HepG2 (cell line): ENCODE measurements around the gene UBTD1. TPM values are rescaled to one million over a fixed set of nuclear protein-coding genes. Genes with fewer than 3 reads are reported as not detected.
A peak's percentile ranks its signal among the peaks of the same experiment; 100 is the strongest.

Experiments
- ATAC-seq: fragments of 200-7000 bp; cut with Tn5 transposase; 3 replicates; pipeline ENCODE4 v1.9.1; 2020; ENCODE audit warnings: mild to moderate bottlenecking, moderate library complexity
- BruUV-seq: library from RNA; stranded (reverse); fragments of 400-500 nt; replicated peaks from 2 replicates; lab custom pipeline; 2021; lab: Mats Ljungman, UMichigan
- CTCF ChIA-PET: fragments of 300-600 bp; formaldehyde crosslinking; extraction: SDS; loops from one replicate; lab custom pipeline; 2021; ENCODE audit warnings: low total read pairs, inconsistent platforms, low intra/inter-chr PET ratio; lab: Yijun Ruan, JAX
- POLR2A ChIA-PET: fragments of 350-600 bp; sonication (Branson Sonifier 250); formaldehyde crosslinking; loops from one replicate; lab custom pipeline; 2020; ENCODE audit warnings: antibody characterized with exemption, inconsistent platforms; lab: Yijun Ruan, JAX
- DNase-seq: peaks from one replicate; pipeline ENCODE4 v3.0.0-alpha.2; 2015; ENCODE audit warnings: low spot score
- FAIRE-seq: peaks from 3 replicates; lab custom pipeline; 2011; peaks lifted over from hg19 to GRCh38; lab: Jason Lieb, UNC
- H2AFZ ChIP-seq: one replicate; pipeline ENCODE4 v1.6.1; 2011; ENCODE audit warnings: low read length, inconsistent platforms
- H3K27ac ChIP-seq: fragments of 300-600 bp; 3 replicates; pipeline ENCODE4 v1.8.0; 2011; ENCODE audit warnings: mixed run types, mild to moderate bottlenecking, mixed read lengths, low read length, inconsistent platforms; ENCODE audit not compliant: insufficient read depth; ENCODE audit errors: extremely low read length
- H3K27me3 ChIP-seq, 2 experiments: fragments of 200-600 bp in 1 of 2; 2 replicates in 1 of 2; 3 replicates in 1 of 2; pipeline versions ENCODE4 v1.6.0 to v1.8.0; 2011; ENCODE audit warnings: low read length in 2 of 2, mild to moderate bottlenecking in 2 of 2, moderate library complexity in 2 of 2, inconsistent platforms in 1 of 2; ENCODE audit not compliant: insufficient read depth in 2 of 2, control insufficient read depth in 1 of 2
- H3K36me3 ChIP-seq, 2 experiments: fragments of 200-600 bp in 1 of 2; replicated peaks in 1 of 2; 2 replicates in 1 of 2; 3 replicates in 1 of 2; pipeline versions ENCODE4 v1.5.1 to v1.8.0; 2011; ENCODE audit warnings: low read length in 2 of 2, inconsistent platforms in 1 of 2; ENCODE audit not compliant: insufficient read depth in 2 of 2, control insufficient read depth in 1 of 2
- H3K4me1 ChIP-seq: 2 replicates; pipeline ENCODE4 v1.5.1; 2012; ENCODE audit warnings: low read length, inconsistent platforms; ENCODE audit not compliant: insufficient read depth
- H3K4me2 ChIP-seq: 2 replicates; pipeline ENCODE4 v1.6.0; 2011; ENCODE audit warnings: low read depth, low read length, inconsistent platforms
- H3K4me3 ChIP-seq, 3 experiments: fragments of 200-600 bp in 1 of 3; sonication (generic), shearing (Covaris generic) in 1 of 3; replicated peaks in 1 of 3; 2 replicates each; pipeline ENCODE4 v1.5.1; 2011 to 2016; ENCODE audit warnings: low read length in 3 of 3, inconsistent platforms in 2 of 3, low read depth in 2 of 3, mild to moderate bottlenecking in 2 of 3, control low read depth in 1 of 3, mixed read lengths in 1 of 3; ENCODE audit not compliant: insufficient read depth in 1 of 3
- H3K79me2 ChIP-seq: one replicate; pipeline ENCODE4 v1.6.1; 2011; ENCODE audit warnings: low read length, inconsistent platforms; ENCODE audit not compliant: insufficient read depth
- H3K9ac ChIP-seq: 2 replicates; pipeline ENCODE4 v1.6.0; 2011; ENCODE audit warnings: mild to moderate bottlenecking, low read depth, low read length, inconsistent platforms; ENCODE audit not compliant: insufficient read depth
- H3K9me3 ChIP-seq: 2 replicates; pipeline ENCODE4 v1.5.1; 2012; ENCODE audit warnings: mild to moderate bottlenecking, low read length
- H4K20me1 ChIP-seq: 2 replicates; pipeline ENCODE4 v1.6.0; 2011; ENCODE audit warnings: inconsistent platforms, mild to moderate bottlenecking, low read length, moderate library complexity; ENCODE audit not compliant: insufficient read depth
- BCL6 ChIP-seq: IDR thresholded peaks from 2 replicates; pipeline ENCODE4 v1.6.1; 2016; ENCODE audit warnings: missing genetic modification reagents, missing compliant biosample characterization
- HMGA1 ChIP-seq: sonication (generic); formaldehyde crosslinking; conservative IDR thresholded peaks from 2 replicates; pipeline ENCODE4 v1.4.0; 2020; ENCODE audit warnings: missing genetic modification reagents
- HOXD1 ChIP-seq: sonication (generic); formaldehyde crosslinking; IDR thresholded peaks from 2 replicates; pipeline ENCODE4 v1.5.0; 2020; ENCODE audit warnings: missing genetic modification reagents
- POLR2G ChIP-seq: fragments of 200-400 bp; formaldehyde crosslinking; IDR thresholded peaks from 2 replicates; pipeline ENCODE4 v1.6.1; 2018; ENCODE audit warnings: mild to moderate bottlenecking, low read depth, low read length, moderate library complexity
- SNAPC2 ChIP-seq: sonication (generic); formaldehyde crosslinking; IDR thresholded peaks from 2 replicates; pipeline ENCODE4 v1.8.1; 2022; ENCODE audit warnings: mild to moderate bottlenecking, missing genetic modification reagents
- ZNF263 ChIP-seq: sonication (generic); formaldehyde crosslinking; IDR thresholded peaks from 2 replicates; pipeline ENCODE4 v1.4.0; 2020; ENCODE audit warnings: missing genetic modification reagents
- ZNF460 ChIP-seq: sonication (generic); formaldehyde crosslinking; IDR thresholded peaks from 2 replicates; pipeline ENCODE4 v1.5.1; 2020; ENCODE audit warnings: missing genetic modification reagents, mild to moderate bottlenecking, borderline replicate concordance
- WGBS: methylation state at CpG from one replicate; pipeline ENCODE4 v1.1.6; 2017; ENCODE audit warnings: low lambda C conversion rate; 5-methylcytosine and 5-hydroxymethylcytosine counted together
- in situ Hi-C: cut with HindIII; loops from 2 replicates; pipeline ENCODE4 v1.10.0; 2017; ENCODE audit warnings: low pct_unique_long_range_greater_than_20kb; ENCODE audit not compliant: extremely low pct_ligation_motif_present
- intact Hi-C: fragments of 100-400 bp; cut with micrococcal nuclease; formaldehyde crosslinking; loops from one replicate; pipeline ENCODE4 v1.10.0; 2022; ENCODE audit not compliant: unreplicated experiment
- polyA plus RNA-seq, 8 experiments: library from polyadenylated mRNA; depleted of rRNA in 3 of 8; stranded (reverse) in 7 of 8; unstranded in 1 of 8; fragments of >200 nt; fragmentation: Illumina TruSeq in 4 of 8; extraction: Trizol in 4 of 8; gene quantifications; 2 replicates each; pipeline versions ENCODE4 v1.2.1 to v1.2.3, GENCODE V29; 2011 to 2016; ENCODE audit warnings: low read depth in 4 of 8, missing spikeins in 1 of 8, mixed read lengths in 1 of 8; ENCODE audit not compliant: insufficient read depth in 1 of 8
- total RNA-seq, 5 experiments: library from RNA; depleted of rRNA; stranded (reverse); fragments of >200 nt; fragmentation: Illumina TruSeq; extraction: Trizol; gene quantifications; 2 replicates each; pipeline ENCODE4 v1.2.3, GENCODE V29; 2016; ENCODE audit warnings: low read depth in 1 of 5

Gene UBTD1
- total and polyA plus RNA-seq, 2 of the 13 experiments (the other 11 are each of a cell fraction or from before 2014, with no cell fraction given): 7.9 to 10.0 TPM

GRCh38 chr10:97459933-97460332 lies 38.8 kb upstream of the UBTD1 start:
- H3K4me1 ChIP-seq: peaks cover 17% of the 10 kb centered on the region
- no peak overlapping the region for H3K4me3 ChIP-seq
- in situ Hi-C loops: loop anchor here (5.0 kb wide), 1 partner anchor 92 kb away; no protein-coding TSS in a partner anchor
- no peaks in the 10 kb centered on the region for H3K27me3 ChIP-seq
- no peaks in the 10 kb centered on the region for H3K9me3 ChIP-seq
- H4K20me1 ChIP-seq: no peaks in the 10 kb centered on the region
- H3K79me2 ChIP-seq: no peaks in the 10 kb centered on the region
- FAIRE-seq (no peak), ATAC-seq (no peak), DNase-seq (no peak)
- no peak overlapping the region for H2AFZ ChIP-seq
- no peak overlapping the region for H3K4me2 ChIP-seq
- peaks cover 37 to 85% of the 10 kb centered on the region in 2 experiments for H3K36me3 ChIP-seq
- BruUV-seq: no TSS peak
- TF ChIP-seq ZNF460 (CRISPR knock-in tag): no peak
- no peak for TF ChIP-seq ZNF263
- no peak for TF ChIP-seq HOXD1 (CRISPR knock-in tag)
- TF ChIP-seq SNAPC2 (CRISPR knock-in tag): no peak
- POLR2A ChIA-PET: no interaction called here
- no peak overlapping the region for H3K27ac ChIP-seq
- no peak overlapping the region for H3K9ac ChIP-seq
- 81% methylated on average over 7 of the region's 7 CpGs for WGBS
- intact Hi-C loops: loop anchor here (5.0 kb wide), 1 partner anchor 152 kb away; no protein-coding TSS in a partner anchor
- CTCF ChIA-PET: no interaction called here

GRCh38 chr10:97462309-97462708 lies 36.4 kb upstream of the UBTD1 start:
- no peak overlapping the region for H3K27ac ChIP-seq
- intact Hi-C loops: loop anchor here (2.0 to 5.0 kb wide), 2 partner anchors 66 to 150 kb away; no protein-coding TSS in a partner anchor
- 96% methylated on average over 2 of the region's 2 CpGs for WGBS
- BruUV-seq: no TSS peak
- H3K9me3 ChIP-seq: no peaks in the 10 kb centered on the region
- FAIRE-seq (no peak), DNase-seq (no peak), ATAC-seq (no peak)
- TF ChIP-seq HMGA1 (CRISPR knock-in tag) (no peak), BCL6 (no peak), POLR2G (0 out of 2 replicates have a peak, but pooled peaks have one; percentile 26)
- H3K4me2 ChIP-seq: no peak overlapping the region
- no peaks in the 10 kb centered on the region for H4K20me1 ChIP-seq
- in situ Hi-C loops: loop anchor here (5.0 kb wide), 1 partner anchor 90 kb away; no protein-coding TSS in a partner anchor
- CTCF ChIA-PET: no interaction called here
- H3K4me3 ChIP-seq: no peak overlapping the region
- no peak overlapping the region for H3K9ac ChIP-seq
- H3K36me3 ChIP-seq: peaks cover 48 to 81% of the 10 kb centered on the region in 2 experiments
- no peaks in the 10 kb centered on the region for H3K79me2 ChIP-seq
- no peaks in the 10 kb centered on the region for H3K27me3 ChIP-seq
- POLR2A ChIA-PET: no interaction called here
- no peak overlapping the region for H2AFZ ChIP-seq
- H3K4me1 ChIP-seq: peaks cover 25% of the 10 kb centered on the region
